ENCODE data around the gene LSS. TPM values are rescaled to one million over a fixed set of nuclear protein-coding genes. Genes with fewer than 3 reads are reported as not detected.

Gene LSS
- total and polyA plus RNA-seq, 2 experiments from 2014 or later = 86.9 to 112 TPM

DNA sequence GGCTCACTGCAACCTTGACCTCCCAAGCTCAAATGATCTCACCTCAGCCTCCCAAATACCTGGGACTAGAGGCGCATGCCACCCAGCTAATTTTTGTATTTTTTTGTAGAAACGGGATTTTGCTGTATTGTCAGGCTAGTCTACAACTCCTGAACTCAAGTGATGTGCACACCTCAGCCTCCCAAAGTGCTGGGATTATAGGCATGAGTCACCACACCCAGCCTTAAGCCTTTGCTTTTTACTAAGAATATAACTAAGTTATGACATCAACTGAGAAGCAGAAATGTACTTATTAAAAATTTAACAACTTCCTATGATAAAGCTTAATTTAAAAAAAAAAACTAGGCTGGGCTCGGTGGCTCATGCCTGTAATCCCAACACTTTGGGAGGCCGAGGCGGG, 8.9 kb upstream of the LSS start:
- Histone ChIP-seq H3K4me1 (ENCODE audit: low read depth) (no peaks in the 10 kb centered on the region), H3K36me3 (peaks cover 62% of the 10 kb centered on the region), H3K9me3 (ENCODE audit: low read depth) (no peaks in the 10 kb centered on the region), H3K4me3 (no peak overlapping the region), H3K27me3 (no peaks in the 10 kb centered on the region), H3K27ac (no peak overlapping the region)
- TF ChIP-seq, protein P1, sequence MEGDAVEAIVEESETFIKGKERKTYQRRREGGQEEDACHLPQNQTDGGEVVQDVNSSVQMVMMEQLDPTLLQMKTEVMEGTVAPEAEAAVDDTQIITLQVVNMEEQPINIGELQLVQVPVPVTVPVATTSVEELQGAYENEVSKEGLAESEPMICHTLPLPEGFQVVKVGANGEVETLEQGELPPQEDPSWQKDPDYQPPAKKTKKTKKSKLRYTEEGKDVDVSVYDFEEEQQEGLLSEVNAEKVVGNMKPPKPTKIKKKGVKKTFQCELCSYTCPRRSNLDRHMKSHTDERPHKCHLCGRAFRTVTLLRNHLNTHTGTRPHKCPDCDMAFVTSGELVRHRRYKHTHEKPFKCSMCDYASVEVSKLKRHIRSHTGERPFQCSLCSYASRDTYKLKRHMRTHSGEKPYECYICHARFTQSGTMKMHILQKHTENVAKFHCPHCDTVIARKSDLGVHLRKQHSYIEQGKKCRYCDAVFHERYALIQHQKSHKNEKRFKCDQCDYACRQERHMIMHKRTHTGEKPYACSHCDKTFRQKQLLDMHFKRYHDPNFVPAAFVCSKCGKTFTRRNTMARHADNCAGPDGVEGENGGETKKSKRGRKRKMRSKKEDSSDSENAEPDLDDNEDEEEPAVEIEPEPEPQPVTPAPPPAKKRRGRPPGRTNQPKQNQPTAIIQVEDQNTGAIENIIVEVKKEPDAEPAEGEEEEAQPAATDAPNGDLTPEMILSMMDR (IDR thresholded peaks at IDR 0.05; ENCODE audit: low read depth, low read length) = no peak
- no peak for DNase-seq (ENCODE audit: low read depth in 1 of 2, low spot score in 1 of 2)

DNA sequence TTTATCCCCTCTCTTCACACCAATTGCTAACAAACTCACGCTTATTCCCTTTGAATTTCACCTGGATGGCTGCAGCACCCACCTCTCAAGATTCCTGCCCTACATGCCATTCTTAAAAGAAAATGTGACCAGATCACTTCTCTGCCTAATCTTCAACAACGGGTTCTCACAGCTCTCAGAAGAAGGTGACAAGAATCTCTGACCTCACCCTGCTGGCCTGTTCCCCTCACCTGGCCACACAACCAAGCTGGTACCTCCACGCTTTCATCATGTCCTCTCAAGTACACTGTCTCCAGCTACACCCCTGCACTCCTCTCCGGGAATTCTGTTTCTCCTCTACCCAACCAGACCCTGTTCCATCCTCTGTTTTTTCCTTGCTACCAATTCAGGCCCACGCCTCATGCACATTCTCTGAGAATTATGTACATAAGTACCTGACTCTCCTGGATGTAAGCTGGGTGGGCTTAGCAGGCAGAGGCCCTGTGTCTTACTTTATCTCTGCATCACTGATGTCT, 5.9 kb upstream of the LSS start:
- TF ChIP-seq, protein P1 (IDR thresholded peaks at IDR 0.05; ENCODE audit: low read depth, low read length) = no peak
- no peak for DNase-seq (ENCODE audit: low read depth in 1 of 2, low spot score in 1 of 2)
- peaks cover 42% of the 10 kb centered on the region for H3K36me3 ChIP-seq

DNA sequence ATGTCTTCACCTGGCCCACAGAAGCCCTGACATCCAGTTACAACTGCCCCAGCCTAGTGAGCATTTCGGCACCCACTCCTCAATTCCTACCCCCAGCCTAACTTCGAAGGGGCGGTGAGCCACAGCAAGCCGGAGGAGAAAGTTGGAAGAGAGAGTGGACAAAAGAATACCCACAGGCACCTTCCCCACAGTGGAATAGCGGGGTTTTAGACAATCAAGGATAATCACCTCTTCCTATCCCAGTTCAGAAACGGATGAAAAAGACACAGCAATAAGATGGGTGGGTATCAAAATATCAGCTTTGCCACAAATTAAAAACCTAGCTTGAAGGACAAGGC, 1.3 kb upstream of the LSS start:
- DNase-seq (ENCODE audit: low read depth in 1 of 2, low spot score in 1 of 2) = no peak
- Histone ChIP-seq H3K4me3 (peak overlapping the region; percentile 51), H3K27ac (no peak overlapping the region), H3K27me3 (no peaks in the 10 kb centered on the region), H3K9me3 (ENCODE audit: low read depth) (no peaks in the 10 kb centered on the region), H3K4me1 (ENCODE audit: low read depth) (peaks cover 15% of the 10 kb centered on the region), H3K36me3 (peaks cover 11% of the 10 kb centered on the region)
- TF ChIP-seq, protein P1 (IDR thresholded peaks at IDR 0.05; ENCODE audit: low read depth, low read length) = no peak

More for the DNA sequence above, 5.9 kb upstream of the LSS start:
- no peak overlapping the region for H3K4me3 ChIP-seq
- H3K27me3 ChIP-seq = no peaks in the 10 kb centered on the region
- no peaks in the 10 kb centered on the region for H3K9me3 ChIP-seq (ENCODE audit: low read depth)
- H3K27ac ChIP-seq = no peak overlapping the region
- peaks cover 4% of the 10 kb centered on the region for H3K4me1 ChIP-seq (ENCODE audit: low read depth)

DNA sequence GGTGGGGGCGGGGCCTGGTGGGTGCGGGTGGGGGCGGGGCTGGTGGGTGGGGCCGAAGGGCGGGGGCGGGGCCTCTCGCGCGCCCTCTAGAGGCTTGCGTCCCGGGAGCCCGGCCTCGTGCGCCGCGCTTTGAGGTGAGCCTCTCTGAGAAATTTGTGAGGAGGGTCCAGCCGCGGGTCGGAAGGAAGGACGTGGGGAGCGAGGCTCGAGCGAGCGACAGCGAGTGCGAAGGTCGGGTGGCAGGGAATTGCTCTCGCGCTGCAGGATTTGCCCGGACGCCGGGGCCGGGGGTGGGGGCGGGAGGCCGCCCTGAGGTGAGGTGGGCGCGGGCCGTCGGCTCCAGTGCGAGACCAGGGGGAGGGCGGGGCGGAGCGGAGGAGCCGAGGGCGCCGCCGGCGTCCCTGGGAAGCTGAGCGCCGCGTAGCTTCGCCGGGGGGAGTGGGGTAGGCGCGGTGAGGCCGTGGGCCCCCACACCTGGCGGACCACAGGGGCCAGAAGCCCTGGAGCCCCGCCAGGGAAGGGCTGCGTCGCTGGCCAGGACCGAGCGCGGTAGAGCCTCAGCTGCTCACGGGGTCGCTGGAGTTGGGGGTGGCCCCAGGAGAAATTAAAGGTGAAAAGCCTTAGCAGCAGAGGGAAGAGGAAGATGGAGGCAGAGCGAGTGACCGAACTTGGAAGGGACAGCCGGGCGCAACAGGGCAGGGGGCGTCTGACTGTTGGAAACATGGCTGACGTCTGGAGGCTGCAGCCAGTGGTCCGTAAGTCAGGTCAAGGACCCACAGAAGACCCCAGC, 754 bp upstream of the LSS start:
- DNase-seq (ENCODE audit: low read depth in 1 of 2, low spot score in 1 of 2) = no peak
- TF ChIP-seq, protein P1 (IDR thresholded peaks at IDR 0.05; ENCODE audit: low read depth, low read length) = peak; percentile 38
- Histone ChIP-seq H3K27ac (peak overlapping the region; percentile 88), H3K4me3 (peak overlapping the region; percentile 51), H3K27me3 (no peaks in the 10 kb centered on the region), H3K9me3 (ENCODE audit: low read depth) (no peaks in the 10 kb centered on the region), H3K4me1 (ENCODE audit: low read depth) (peaks cover 21% of the 10 kb centered on the region), H3K36me3 (peaks cover 5% of the 10 kb centered on the region)

DNA sequence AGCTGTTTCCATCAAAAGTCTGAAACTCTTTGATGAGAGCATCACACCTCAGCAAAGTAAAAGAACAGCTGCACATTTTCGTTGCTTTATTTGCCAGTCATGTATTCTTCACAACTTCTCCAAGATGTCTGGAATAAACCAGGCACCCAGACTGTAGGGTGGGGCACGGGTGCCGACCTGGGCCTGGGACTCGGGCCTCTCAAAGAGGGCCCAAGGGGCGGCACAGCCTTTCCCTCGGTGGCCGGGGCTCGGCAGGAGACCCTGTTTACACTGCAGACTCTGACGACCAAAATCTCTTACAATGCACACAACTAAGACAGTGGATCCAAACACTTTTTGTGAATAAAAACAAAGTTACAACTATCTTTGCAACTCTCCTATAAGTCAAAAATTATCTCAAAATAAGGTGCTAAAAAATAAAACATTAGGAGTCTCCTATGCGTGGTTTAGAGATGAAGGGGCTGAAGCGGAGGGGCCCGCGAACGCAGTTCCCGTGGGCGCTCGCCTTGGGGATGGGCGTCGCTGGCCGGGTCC, 696 bp downstream of the LSS start:
- peak in 1 of 2 donors; percentile 10 for DNase-seq (ENCODE audit: low read depth in 1 of 2, low spot score in 1 of 2)
- Histone ChIP-seq H3K4me1 (ENCODE audit: low read depth) (peaks cover 22% of the 10 kb centered on the region), H3K27ac (peak overlapping the region; percentile 91), H3K27me3 (no peaks in the 10 kb centered on the region), H3K36me3 (no peaks in the 10 kb centered on the region), H3K9me3 (ENCODE audit: low read depth) (no peaks in the 10 kb centered on the region), H3K4me3 (peak overlapping the region; percentile 68)
- TF ChIP-seq, protein P1 (IDR thresholded peaks at IDR 0.05; ENCODE audit: low read depth, low read length) = no peak

Data from cardiac muscle cell (in vitro differentiated cells and primary cell).